Measurements from ENCODE around the gene TIGD7.

Gene TIGD7

GRCh38 chr16:3305109-3306068 lies at the start of gene TIGD7, which contains the start of gene ZNF75A:
TIGD7 (minus strand) TSS chr16:3305430; CDS start chr16:3300614, 4,816 bp downstream.
ZNF75A (plus strand) TSS chr16:3305497; CDS start chr16:3308429, 2,932 bp downstream.
- Histone ChIP-seq H3K27ac (ENCODE audit: low read length) (no peak within 1 kb of the TSS), H3K27me3 (ENCODE audit: control insufficient read depth, insufficient read depth, low read length) (no peaks in the 10 kb centered on the region), H3K36me3 (ENCODE audit: control insufficient read depth, insufficient read depth, low read length) (peaks cover 11% of the 10 kb centered on the region; the same call in 1 of the 2 replicates), H3K4me1 (ENCODE audit: control insufficient read depth, insufficient read depth, low read length) (no peaks in the 10 kb centered on the region), H3K4me3 (ENCODE audit: low read length) (peak within 1 kb of the TSS; percentile 57), H3K9me3 (ENCODE audit: control insufficient read depth, insufficient read depth, low read length) (peaks cover 5% of the 10 kb centered on the region; the same call in 1 of the 2 replicates)
- peak; percentile 70 for DNase-seq (ENCODE audit: low read depth, low spot score)
- WGBS (ENCODE audit: insufficient coverage, insufficient read length): no CpG with 5 or more reads among the region's 103 CpGs

GRCh38 chr16:3349175-3349574 lies 43.9 kb upstream of the TIGD7 start:
- Histone ChIP-seq H3K27me3 (ENCODE audit: control insufficient read depth, insufficient read depth, low read length) (no peaks in the 10 kb centered on the region), H3K4me3 (ENCODE audit: low read length) (no peak overlapping the region), H3K4me1 (ENCODE audit: control insufficient read depth, insufficient read depth, low read length) (no peaks in the 10 kb centered on the region), H3K36me3 (ENCODE audit: control insufficient read depth, insufficient read depth, low read length) (no peaks in the 10 kb centered on the region), H3K27ac (ENCODE audit: low read length) (no peak overlapping the region), H3K9me3 (ENCODE audit: control insufficient read depth, insufficient read depth, low read length) (no peaks in the 10 kb centered on the region)
- no peak for DNase-seq (ENCODE audit: low read depth, low spot score)
- no CpG with 5 or more reads among the region's 13 CpGs for WGBS (ENCODE audit: insufficient coverage, insufficient read length)

- no CpG with 5 or more reads among the region's 4 CpGs for WGBS (ENCODE audit: insufficient coverage, insufficient read length)
- no peaks in the 10 kb centered on the region for H3K9me3 ChIP-seq (ENCODE audit: control insufficient read depth, insufficient read depth, low read length)
- no peak for DNase-seq (ENCODE audit: low read depth, low spot score)
- no peak overlapping the region for H3K4me3 ChIP-seq (ENCODE audit: low read length)
- no peaks in the 10 kb centered on the region for H3K27me3 ChIP-seq (ENCODE audit: control insufficient read depth, insufficient read depth, low read length)
- H3K36me3 ChIP-seq (ENCODE audit: control insufficient read depth, insufficient read depth, low read length): no peaks in the 10 kb centered on the region
- H3K27ac ChIP-seq (ENCODE audit: low read length): no peak overlapping the region
- H3K4me1 ChIP-seq (ENCODE audit: control insufficient read depth, insufficient read depth, low read length): no peaks in the 10 kb centered on the region
Observed at GRCh38 chr16:3348547-3349167, 43.4 kb upstream of the TIGD7 start.

- Histone ChIP-seq H3K36me3 (ENCODE audit: control insufficient read depth, insufficient read depth, low read length) (no peaks in the 10 kb centered on the region), H3K4me1 (ENCODE audit: control insufficient read depth, insufficient read depth, low read length) (no peaks in the 10 kb centered on the region), H3K27ac (ENCODE audit: low read length) (no peak overlapping the region), H3K9me3 (ENCODE audit: control insufficient read depth, insufficient read depth, low read length) (no peaks in the 10 kb centered on the region), H3K4me3 (ENCODE audit: low read length) (no peak overlapping the region), H3K27me3 (ENCODE audit: control insufficient read depth, insufficient read depth, low read length) (no peaks in the 10 kb centered on the region)
- no peak for DNase-seq (ENCODE audit: low read depth, low spot score)
- no CpG with 5 or more reads among the region's 10 CpGs for WGBS (ENCODE audit: insufficient coverage, insufficient read length)
Observed at GRCh38 chr16:3347586-3347985, 42.4 kb upstream of the TIGD7 start.

- WGBS (ENCODE audit: insufficient coverage, insufficient read length): no CpG with 5 or more reads among the region's 2 CpGs
- Histone ChIP-seq H3K9me3 (ENCODE audit: control insufficient read depth, insufficient read depth, low read length) (no peaks in the 10 kb centered on the region), H3K36me3 (ENCODE audit: control insufficient read depth, insufficient read depth, low read length) (no peaks in the 10 kb centered on the region)
Observed at GRCh38 chr16:3346041-3346440, 40.8 kb upstream of the TIGD7 start.

GRCh38 chr16:3328643-3329042 lies 23.4 kb upstream of the TIGD7 start:
- no CpG with 5 or more reads among the region's 2 CpGs for WGBS (ENCODE audit: insufficient coverage, insufficient read length)
- Histone ChIP-seq H3K9me3 (ENCODE audit: control insufficient read depth, insufficient read depth, low read length) (no peaks in the 10 kb centered on the region), H3K4me3 (ENCODE audit: low read length) (no peak overlapping the region), H3K27me3 (ENCODE audit: control insufficient read depth, insufficient read depth, low read length) (no peaks in the 10 kb centered on the region), H3K27ac (ENCODE audit: low read length) (no peak overlapping the region), H3K36me3 (ENCODE audit: control insufficient read depth, insufficient read depth, low read length) (no peaks in the 10 kb centered on the region), H3K4me1 (ENCODE audit: control insufficient read depth, insufficient read depth, low read length) (no peaks in the 10 kb centered on the region; the same call in 1 of the 2 replicates)
- no peak for DNase-seq (ENCODE audit: low read depth, low spot score)

More at GRCh38 chr16:3346041-3346440, 40.8 kb upstream of the TIGD7 start:
- DNase-seq (ENCODE audit: low read depth, low spot score): no peak
- Histone ChIP-seq H3K27me3 (ENCODE audit: control insufficient read depth, insufficient read depth, low read length) (no peaks in the 10 kb centered on the region), H3K4me3 (ENCODE audit: low read length) (no peak overlapping the region), H3K27ac (ENCODE audit: low read length) (no peak overlapping the region), H3K4me1 (ENCODE audit: control insufficient read depth, insufficient read depth, low read length) (no peaks in the 10 kb centered on the region)

- Histone ChIP-seq H3K4me3 (ENCODE audit: low read length) (no peak overlapping the region), H3K9me3 (ENCODE audit: control insufficient read depth, insufficient read depth, low read length) (no peaks in the 10 kb centered on the region; the same call in 1 of the 2 replicates), H3K27ac (ENCODE audit: low read length) (no peak overlapping the region), H3K36me3 (ENCODE audit: control insufficient read depth, insufficient read depth, low read length) (no peaks in the 10 kb centered on the region), H3K27me3 (ENCODE audit: control insufficient read depth, insufficient read depth, low read length) (no peaks in the 10 kb centered on the region), H3K4me1 (ENCODE audit: control insufficient read depth, insufficient read depth, low read length) (no peaks in the 10 kb centered on the region; the same call in 1 of the 2 replicates)
- DNase-seq (ENCODE audit: low read depth, low spot score): no peak
- WGBS (ENCODE audit: insufficient coverage, insufficient read length): no CpG with 5 or more reads among the region's 3 CpGs
Observed at GRCh38 chr16:3328104-3328503, 22.9 kb upstream of the TIGD7 start.

- no CpG with 5 or more reads among the region's 4 CpGs for WGBS (ENCODE audit: insufficient coverage, insufficient read length)
- Histone ChIP-seq H3K9me3 (ENCODE audit: control insufficient read depth, insufficient read depth, low read length) (no peaks in the 10 kb centered on the region; the same call in 1 of the 2 replicates), H3K27me3 (ENCODE audit: control insufficient read depth, insufficient read depth, low read length) (no peaks in the 10 kb centered on the region), H3K27ac (ENCODE audit: low read length) (no peak overlapping the region), H3K4me1 (ENCODE audit: control insufficient read depth, insufficient read depth, low read length) (no peaks in the 10 kb centered on the region; the same call in 1 of the 2 replicates), H3K36me3 (ENCODE audit: control insufficient read depth, insufficient read depth, low read length) (no peaks in the 10 kb centered on the region), H3K4me3 (ENCODE audit: low read length) (no peak overlapping the region)
- DNase-seq (ENCODE audit: low read depth, low spot score): no peak
Observed at GRCh38 chr16:3327514-3327913, 22.3 kb upstream of the TIGD7 start.

GRCh38 chr16:3321816-3322215 lies 16.6 kb upstream of the TIGD7 start:
- Histone ChIP-seq H3K27me3 (ENCODE audit: control insufficient read depth, insufficient read depth, low read length) (no peaks in the 10 kb centered on the region), H3K4me1 (ENCODE audit: control insufficient read depth, insufficient read depth, low read length) (no peaks in the 10 kb centered on the region; the same call in 1 of the 2 replicates), H3K4me3 (ENCODE audit: low read length) (no peak overlapping the region), H3K36me3 (ENCODE audit: control insufficient read depth, insufficient read depth, low read length) (peaks cover 12% of the 10 kb centered on the region; the same call in 1 of the 2 replicates), H3K9me3 (ENCODE audit: control insufficient read depth, insufficient read depth, low read length) (peaks cover 14% of the 10 kb centered on the region), H3K27ac (ENCODE audit: low read length) (no peak overlapping the region)
- DNase-seq (ENCODE audit: low read depth, low spot score): no peak
- WGBS (ENCODE audit: insufficient coverage, insufficient read length): no CpG with 5 or more reads among the region's 2 CpGs

- no CpG with 5 or more reads among the region's 3 CpGs for WGBS (ENCODE audit: insufficient coverage, insufficient read length)
- H3K4me1 ChIP-seq (ENCODE audit: control insufficient read depth, insufficient read depth, low read length): no peaks in the 10 kb centered on the region
- peaks cover 19% of the 10 kb centered on the region for H3K9me3 ChIP-seq (ENCODE audit: control insufficient read depth, insufficient read depth, low read length)
- DNase-seq (ENCODE audit: low read depth, low spot score): no peak
- no peak overlapping the region for H3K4me3 ChIP-seq (ENCODE audit: low read length)
- H3K27me3 ChIP-seq (ENCODE audit: control insufficient read depth, insufficient read depth, low read length): no peaks in the 10 kb centered on the region
- peaks cover 32% of the 10 kb centered on the region for H3K36me3 ChIP-seq (ENCODE audit: control insufficient read depth, insufficient read depth, low read length)
- no peak overlapping the region for H3K27ac ChIP-seq (ENCODE audit: low read length)
Observed at GRCh38 chr16:3317315-3317999, 12.2 kb upstream of the TIGD7 start.

All from iPS DF 6.9 (cell line).